Fibroblast of pulmonary artery (primary cell): ENCODE data around the gene RNF214.
"Not testable (repeated sequence)": the region's sequence is repeated elsewhere in the genome, so short reads cannot be mapped to it uniquely, and the experiment has no call there.

Experiments used
- DNase-seq: peaks from one replicate; pipeline ENCODE4 v3.0.0-alpha.2; 2010; ENCODE audit warnings: low read depth
- H3K4me3 ChIP-seq: replicated peaks from 2 replicates; pipeline ENCODE4 v1.5.1; 2011; ENCODE audit warnings: low read depth, mild to moderate bottlenecking, control low read depth, low read length, moderate library complexity
- CTCF ChIP-seq: IDR thresholded peaks from 2 replicates; pipeline ENCODE4 v1.5.1; 2011; ENCODE audit warnings: mild to moderate bottlenecking, control low read depth, low read length, inconsistent platforms; ENCODE audit errors: missing control alignments

The RNF214 gene

GRCh38 chr11:117202386-117203068 lies 29.9 kb upstream of the RNF214 start:
- TF ChIP-seq CTCF, result no peak
- peak overlapping the region; percentile 67 for H3K4me3 ChIP-seq

GRCh38 chr11:117203069-117203407 lies 29.4 kb upstream of the RNF214 start:
- no peak overlapping the region for H3K4me3 ChIP-seq
- TF ChIP-seq CTCF, result no peak
- no peak for DNase-seq

More at GRCh38 chr11:117202386-117203068, 29.9 kb upstream of the RNF214 start:
- DNase-seq, result no peak

- no peak for DNase-seq
- H3K4me3 ChIP-seq, result no peak overlapping the region
- TF ChIP-seq CTCF, result no peak
Measured at GRCh38 chr11:117204283-117205080, 28.0 kb upstream of the RNF214 start.

- no peak for TF ChIP-seq CTCF
- DNase-seq, result no peak
- no peak overlapping the region for H3K4me3 ChIP-seq
Measured at GRCh38 chr11:117205211-117205818, 27.2 kb upstream of the RNF214 start.

- peak; percentile 20 for DNase-seq
- H3K4me3 ChIP-seq, result not testable (repeated sequence)
Measured at GRCh38 chr11:117206111-117206510, 26.4 kb upstream of the RNF214 start.

GRCh38 chr11:117206859-117207258 lies 25.6 kb upstream of the RNF214 start:
- not testable (repeated sequence) for H3K4me3 ChIP-seq, DNase-seq

GRCh38 chr11:117207481-117207880 lies 25.0 kb upstream of the RNF214 start:
- H3K4me3 ChIP-seq, DNase-seq: not testable (repeated sequence)

GRCh38 chr11:117208710-117209109 lies 23.8 kb upstream of the RNF214 start:
- not testable (repeated sequence) for H3K4me3 ChIP-seq, DNase-seq

- H3K4me3 ChIP-seq, result not testable (repeated sequence)
- DNase-seq, result peak; percentile 45
Measured at GRCh38 chr11:117209351-117210125, 22.9 kb upstream of the RNF214 start.
